ENCODE measurements around the gene PSENEN.
A peak's percentile ranks its signal among the peaks of the same experiment; 100 is the strongest.

Gene PSENEN, protein sequence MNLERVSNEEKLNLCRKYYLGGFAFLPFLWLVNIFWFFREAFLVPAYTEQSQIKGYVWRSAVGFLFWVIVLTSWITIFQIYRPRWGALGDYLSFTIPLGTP

DNA sequence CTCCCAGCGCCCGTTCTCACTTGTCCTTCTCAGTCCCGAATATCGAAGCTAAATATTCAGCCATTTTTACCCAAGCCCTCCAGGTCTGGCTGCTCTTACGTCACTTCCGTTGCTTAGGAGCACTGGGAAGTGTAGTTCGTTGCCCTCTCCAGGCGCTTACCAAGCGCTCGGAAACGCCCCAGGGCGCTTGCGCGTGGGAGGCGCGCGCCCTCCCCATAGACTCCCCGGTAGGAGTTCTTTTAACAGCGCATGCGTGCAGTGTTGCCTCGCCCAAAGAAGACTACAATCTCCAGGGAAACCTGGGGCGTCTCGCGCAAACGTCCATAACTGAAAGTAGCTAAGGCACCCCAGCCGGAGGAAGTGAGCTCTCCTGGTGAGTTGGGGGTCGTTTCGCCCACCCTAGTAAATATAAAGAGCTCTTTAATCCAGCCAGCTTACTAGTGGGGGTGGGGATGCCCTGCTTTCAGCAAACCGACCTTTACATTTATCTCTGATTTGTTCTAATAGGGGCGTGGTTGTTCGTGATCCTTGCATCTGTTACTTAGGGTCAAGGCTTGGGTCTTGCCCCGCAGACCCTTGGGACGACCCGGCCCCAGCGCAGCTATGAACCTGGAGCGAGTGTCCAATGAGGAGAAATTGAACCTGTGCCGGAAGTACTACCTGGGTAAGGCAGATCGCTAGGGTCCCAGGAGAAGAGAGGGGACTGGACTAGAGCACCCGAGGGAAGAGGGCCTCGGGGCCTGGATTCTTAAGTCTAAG lies at the start of gene PSENEN, which contains the start of gene U2AF1L4:
Gene PSENEN, plus strand, starts transcription at position 324 of the 759 bp plus-strand sequence. Its CDS starts 280 bp downstream, at position 604.
Gene U2AF1L4, minus strand, starts transcription at position 91 of the 759 bp plus-strand sequence. Its CDS starts 27 bp downstream, at position 64.
- DNase-seq (ENCODE audit: low read depth), result peak; percentile 99
- peak within 1 kb of the TSS; percentile 85 for H3K4me3 ChIP-seq (ENCODE audit: control insufficient read depth, low read depth, low read length)
- TF ChIP-seq CTCF (IDR thresholded peaks at IDR 0.05; ENCODE audit: control insufficient read depth, insufficient read depth, low read depth, low read length, missing control alignments), result no peak

DNA sequence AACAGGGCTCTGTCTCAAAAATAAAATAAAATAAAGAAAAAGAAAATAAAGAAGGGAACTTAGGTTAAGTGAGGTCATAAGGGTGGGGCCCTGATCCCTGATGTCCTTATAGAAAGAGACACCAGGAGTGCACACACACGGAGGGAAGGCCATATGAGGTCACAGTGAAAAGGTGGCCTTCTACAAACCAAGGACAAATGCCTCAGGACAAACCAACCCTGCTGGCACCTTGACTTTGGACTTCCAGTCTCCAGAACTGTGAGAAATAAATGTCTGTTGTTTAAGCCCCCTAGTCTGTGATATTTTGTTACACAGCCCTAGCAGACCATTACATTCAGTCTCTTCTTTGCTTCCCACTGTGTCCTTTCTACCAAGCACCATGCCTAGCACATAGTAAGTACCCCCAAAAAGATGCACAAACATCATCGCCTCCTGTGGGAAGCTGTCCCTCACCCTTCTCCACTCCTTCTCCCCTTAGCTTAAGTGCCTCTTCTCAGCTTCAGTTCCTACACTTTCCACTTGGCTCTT lies 49.5 kb upstream of the PSENEN start:
- H3K4me3 ChIP-seq (ENCODE audit: control insufficient read depth, low read depth, low read length), result no peak overlapping the region
- no peak for DNase-seq (ENCODE audit: low read depth)
- TF ChIP-seq CTCF (IDR thresholded peaks at IDR 0.05; ENCODE audit: control insufficient read depth, insufficient read depth, low read depth, low read length, missing control alignments), result no peak

DNA sequence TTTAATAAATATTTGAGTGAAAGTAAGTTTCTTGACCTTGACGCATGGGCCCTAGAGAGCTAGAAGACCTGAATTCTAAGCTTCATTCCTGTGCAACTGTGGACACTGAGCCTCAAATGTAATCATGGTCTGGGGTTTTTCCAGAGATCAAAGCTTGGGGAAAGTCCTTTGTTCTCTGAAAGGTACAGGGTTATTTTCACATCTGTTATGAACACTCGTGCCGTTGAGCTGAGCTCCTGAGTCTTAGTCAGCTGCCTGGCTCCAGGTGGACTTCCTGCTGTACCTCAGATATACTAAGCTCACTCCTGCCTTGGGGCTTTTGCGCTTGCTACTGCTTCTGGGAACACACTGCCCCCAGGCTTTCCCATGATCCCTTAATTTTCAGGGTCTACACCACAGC lies 48.6 kb upstream of the PSENEN start:
- DNase-seq (ENCODE audit: low read depth), result no peak
- H3K4me3 ChIP-seq (ENCODE audit: control insufficient read depth, low read depth, low read length), result no peak overlapping the region
- no peak for TF ChIP-seq CTCF (IDR thresholded peaks at IDR 0.05; ENCODE audit: control insufficient read depth, insufficient read depth, low read depth, low read length, missing control alignments)

DNA sequence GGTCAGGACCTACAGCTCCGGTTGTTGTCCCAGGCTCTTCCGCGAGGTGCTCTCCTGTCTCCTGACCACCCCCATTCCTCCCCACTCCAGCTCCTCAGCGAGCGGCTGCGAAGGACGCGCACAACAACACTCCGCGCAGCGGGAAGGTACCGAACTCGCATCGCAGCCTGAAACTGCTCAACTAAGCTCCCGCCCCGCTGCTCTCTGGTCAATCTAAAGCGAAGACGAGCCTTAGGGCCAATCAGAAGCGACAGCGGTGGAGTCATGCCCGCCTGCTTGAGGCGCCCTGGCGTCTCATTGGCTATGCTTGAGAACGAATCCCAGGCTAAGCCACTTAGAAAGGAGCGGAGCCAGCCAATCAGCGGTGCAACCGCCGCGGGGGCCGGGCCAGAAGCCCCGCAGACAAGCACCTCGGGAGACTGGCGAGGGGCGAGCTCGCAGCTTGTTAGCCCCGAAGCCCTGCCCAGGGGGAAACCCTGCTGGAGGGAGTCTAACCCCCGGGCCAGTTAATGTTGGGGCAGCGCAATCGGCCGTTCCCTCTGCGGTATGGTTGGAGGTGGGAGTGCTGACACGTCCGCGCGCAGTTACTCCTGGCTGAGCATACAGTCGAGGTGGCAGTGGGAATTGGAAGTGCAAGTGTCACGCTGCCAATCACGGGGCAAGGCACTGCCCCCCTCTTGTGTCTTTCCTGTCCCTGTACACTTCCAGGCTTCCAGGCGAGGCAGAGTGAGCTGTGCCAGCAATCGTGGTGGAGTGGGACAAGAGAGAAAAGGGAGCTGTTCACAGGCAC lies 43.0 kb upstream of the PSENEN start:
- no peak for TF ChIP-seq CTCF (IDR thresholded peaks at IDR 0.05; ENCODE audit: control insufficient read depth, insufficient read depth, low read depth, low read length, missing control alignments)
- DNase-seq (ENCODE audit: low read depth), result peak; percentile 87
- peak overlapping the region; percentile 62 for H3K4me3 ChIP-seq (ENCODE audit: control insufficient read depth, low read depth, low read length)

GRCh38 chr19:35703343-35703742 lies 42.1 kb upstream of the PSENEN start:
- DNase-seq (ENCODE audit: low read depth), result no peak
- no peak overlapping the region for H3K4me3 ChIP-seq (ENCODE audit: control insufficient read depth, low read depth, low read length)
- TF ChIP-seq CTCF (IDR thresholded peaks at IDR 0.05; ENCODE audit: control insufficient read depth, insufficient read depth, low read depth, low read length, missing control alignments), result no peak

DNA sequence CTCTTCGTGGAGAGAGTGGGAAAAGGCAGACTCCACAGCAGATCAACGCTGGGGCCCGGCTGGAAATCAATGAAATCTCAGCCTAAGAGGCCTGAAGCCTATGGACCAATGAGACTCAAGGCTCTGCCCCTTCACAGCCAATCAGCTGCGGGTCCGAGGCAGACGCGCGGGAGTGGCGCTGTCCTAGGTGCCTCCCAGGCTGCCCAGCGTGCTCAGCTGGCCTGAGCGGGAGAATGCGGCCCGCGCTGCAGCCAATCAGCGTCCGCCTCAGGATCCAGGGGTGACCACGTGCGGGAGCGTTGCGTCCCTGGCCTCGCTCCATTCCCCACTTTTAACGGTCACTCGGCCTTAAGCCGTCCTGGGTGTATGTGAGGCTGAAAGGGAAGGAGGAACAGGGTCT lies 41.2 kb upstream of the PSENEN start, which contains the start of gene ZBTB32:
Gene ZBTB32, plus strand, starts transcription at position 341 of the 400 bp plus-strand sequence. CDS start 10,069 bp downstream, outside the sequence.
- TF ChIP-seq CTCF (IDR thresholded peaks at IDR 0.05; ENCODE audit: control insufficient read depth, insufficient read depth, low read depth, low read length, missing control alignments), result no peak
- H3K4me3 ChIP-seq (ENCODE audit: control insufficient read depth, low read depth, low read length), result no peak within 1 kb of the TSS
- no peak for DNase-seq (ENCODE audit: low read depth)

Data from AG09309 (cell line).